Small intestine (tissue), 7 donors: ENCODE results near the gene CAMK2A. TPM values are rescaled to one million over a fixed set of nuclear protein-coding genes. Genes with fewer than 3 reads are reported as not detected.

Experiments
- DNase-seq, 2 donors: peaks; one replicate each; pipeline versions ENCODE4 v3.0.0 to v3.0.0-alpha.2; 2013
- FAIRE-seq: peaks from 2 replicates; lab custom pipeline; 2012; peaks lifted over from hg19 to GRCh38; lab: Jason Lieb, UNC
- H3K27ac ChIP-seq, 3 donors: one replicate each; pipeline ENCODE4 v1.5.1; 2013; ENCODE audit warnings: low read length in 2 of 3, mild to moderate bottlenecking in 2 of 3, control low read depth in 1 of 3, inconsistent platforms in 1 of 3, low read depth in 1 of 3, moderate library complexity in 1 of 3
- H3K27me3 ChIP-seq, 3 donors: one replicate each; pipeline ENCODE4 v1.6.1; 2013; ENCODE audit warnings: low read length in 3 of 3, inconsistent platforms in 1 of 3; ENCODE audit not compliant: control insufficient read depth in 3 of 3, insufficient read depth in 3 of 3
- H3K36me3 ChIP-seq, 3 donors: one replicate each; pipeline ENCODE4 v1.6.1; 2013; ENCODE audit warnings: low read length in 3 of 3, inconsistent platforms in 1 of 3, low read depth in 1 of 3, mild to moderate bottlenecking in 1 of 3, moderate library complexity in 1 of 3; ENCODE audit not compliant: control insufficient read depth in 3 of 3, insufficient read depth in 2 of 3
- H3K4me1 ChIP-seq, 3 donors: one replicate each; pipeline ENCODE4 v1.6.1; 2013; ENCODE audit warnings: low read length in 2 of 3, inconsistent platforms in 1 of 3, low read depth in 1 of 3, mild to moderate bottlenecking in 1 of 3, moderate library complexity in 1 of 3; ENCODE audit not compliant: control insufficient read depth in 3 of 3, insufficient read depth in 2 of 3
- H3K4me3 ChIP-seq, 3 donors: one replicate each; pipeline ENCODE4 v1.5.1; 2013; ENCODE audit warnings: low read length in 3 of 3, control low read depth in 1 of 3, inconsistent platforms in 1 of 3, low read depth in 1 of 3, mild to moderate bottlenecking in 1 of 3, moderate library complexity in 1 of 3
- H3K9me3 ChIP-seq, 2 donors: one replicate each; pipeline ENCODE4 v1.6.1; 2013; ENCODE audit warnings: low read depth in 1 of 2, low read length in 1 of 2; ENCODE audit not compliant: control insufficient read depth in 2 of 2, insufficient read depth in 1 of 2
- WGBS, 3 donors: extraction: QIAGEN DNeasy Blood & Tissue Kit; methylation state at CpG; one replicate each; pipeline ENCODE4 v1.1.7; 2013; 5-methylcytosine and 5-hydroxymethylcytosine counted together
- polyA plus RNA-seq, 4 donors: library from polyadenylated mRNA; stranded (reverse) in 3 of 4; unstranded in 1 of 4; fragments of 200-250 nt in 3 of 4; fragments of 120-200 nt in 1 of 4; gene quantifications; one replicate each; pipeline versions ENCODE4 v1.2.1 to v1.2.3, GENCODE V29; 2013
- donor health status: healthy with polysubstance abuse.
- donor health status: control.
- donor health status: control.
- donor health status: Bipolar disorder and iron deficiency.
- donor health status: healthy.

The CAMK2A gene
- polyA plus RNA-seq, 4 donors, result 0.46 to 0.52 TPM; not detected in 2

- FAIRE-seq (no peak), DNase-seq (no peak)
- H3K9me3 ChIP-seq, result no peaks in the 10 kb centered on the region
- peaks cover 0 to 29% (median 7%) of the 10 kb centered on the region in 3 donors for H3K4me1 ChIP-seq
- H3K36me3 ChIP-seq, result peaks cover 0 to 59% (median 0%) of the 10 kb centered on the region in 3 donors
- 79 to 91% (median 86%) methylated on average over 6 of the region's 6 CpGs for WGBS, 3 donors
- H3K27ac ChIP-seq, result no peak overlapping the region
- H3K27me3 ChIP-seq, result no peaks in the 10 kb centered on the region
- H3K4me3 ChIP-seq, result no peak overlapping the region
These were observed 83.3 kb downstream of the CAMK2A start for GRCh38 chr5:150206098-150206778.

DNA sequence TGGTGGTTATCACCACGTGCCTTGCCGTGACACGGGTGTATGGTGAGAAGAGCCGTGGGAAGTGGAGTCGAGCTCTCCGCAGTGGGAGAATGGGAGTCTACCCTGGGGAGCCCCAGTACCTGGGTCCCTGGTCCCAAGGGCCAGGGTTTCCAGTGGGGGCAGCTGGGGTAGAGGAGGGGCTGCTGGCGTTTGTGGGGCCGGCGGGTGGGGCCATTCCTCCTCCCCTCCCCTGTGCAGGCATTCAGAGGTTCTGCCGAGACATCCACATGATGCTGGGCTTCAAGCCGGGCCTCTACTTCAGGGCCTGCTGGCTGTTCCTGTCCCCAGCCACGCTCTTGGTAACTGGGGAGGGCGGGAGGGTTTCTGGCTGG lies 85.0 kb downstream of the CAMK2A start:
- Histone ChIP-seq H3K4me1 (peaks cover 0 to 12% (median 7%) of the 10 kb centered on the region in 3 donors), H3K9me3 (no peaks in the 10 kb centered on the region), H3K27me3 (no peaks in the 10 kb centered on the region), H3K36me3 (peaks cover 0 to 59% (median 0%) of the 10 kb centered on the region in 3 donors), H3K4me3 (no peak overlapping the region), H3K27ac (no peak overlapping the region)
- DNase-seq (no peak), FAIRE-seq (no peak)
- 91 to 99% (median 91%) methylated on average over 12 to 13 of the region's 13 CpGs for WGBS, 3 donors

- 71 to 81% (median 80%) methylated on average over 12 of the region's 12 CpGs for WGBS, 3 donors
- FAIRE-seq (no peak), DNase-seq (no peak)
- Histone ChIP-seq H3K27me3 (no peaks in the 10 kb centered on the region), H3K36me3 (peaks cover 0 to 57% (median 0%) of the 10 kb centered on the region in 3 donors), H3K27ac (no peak overlapping the region), H3K4me1 (peaks cover 0 to 7% (median 2%) of the 10 kb centered on the region in 3 donors), H3K4me3 (no peak overlapping the region), H3K9me3 (no peaks in the 10 kb centered on the region)
These were observed 85.6 kb downstream of the CAMK2A start for GRCh38 chr5:150203832-150204589.

DNA sequence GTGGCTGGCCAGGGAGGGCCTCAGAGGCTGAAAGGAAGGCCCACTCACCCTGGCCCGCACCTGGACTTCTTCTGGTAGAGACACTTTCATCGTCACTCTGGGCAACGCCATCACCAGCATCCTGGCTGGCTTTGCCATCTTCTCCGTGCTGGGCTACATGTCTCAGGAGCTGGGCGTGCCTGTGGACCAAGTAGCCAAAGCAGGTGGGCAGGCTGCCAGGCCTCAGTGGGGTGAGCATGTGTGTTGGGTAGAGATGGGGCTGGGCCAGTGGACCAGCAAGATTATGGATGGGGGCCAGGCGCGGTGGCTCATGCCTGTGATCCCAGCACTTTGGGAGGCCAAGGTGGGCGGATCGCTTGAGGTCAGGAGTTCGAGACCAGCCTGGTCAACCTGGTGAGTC lies 87.1 kb downstream of the CAMK2A start:
- no peak for DNase-seq
- WGBS, 3 donors, result 94 to 97% (median 95%) methylated on average over 10 of the region's 10 CpGs
- H3K36me3 ChIP-seq, result peaks cover 0 to 56% (median 0%) of the 10 kb centered on the region in 3 donors
- no peaks in the 10 kb centered on the region for H3K27me3 ChIP-seq
- H3K4me1 ChIP-seq, result no peaks in the 10 kb centered on the region
- H3K4me3 ChIP-seq, result no peak overlapping the region
- H3K27ac ChIP-seq, result no peak overlapping the region
- FAIRE-seq, result no peak
- H3K9me3 ChIP-seq, result no peaks in the 10 kb centered on the region

- 85 to 93% (median 91%) methylated on average over 1 of the region's 1 CpG for WGBS, 3 donors
- H3K4me3 ChIP-seq, result no peak overlapping the region
- H3K4me1 ChIP-seq, result no peaks in the 10 kb centered on the region
- DNase-seq, result no peak
- H3K27ac ChIP-seq, result no peak overlapping the region
- H3K27me3 ChIP-seq, result no peaks in the 10 kb centered on the region
- FAIRE-seq, result no peak
- H3K9me3 ChIP-seq, result no peaks in the 10 kb centered on the region
- H3K36me3 ChIP-seq, result peaks cover 0 to 49% (median 0%) of the 10 kb centered on the region in 3 donors
These were observed 92.1 kb downstream of the CAMK2A start for GRCh38 chr5:150197476-150197875.

DNA sequence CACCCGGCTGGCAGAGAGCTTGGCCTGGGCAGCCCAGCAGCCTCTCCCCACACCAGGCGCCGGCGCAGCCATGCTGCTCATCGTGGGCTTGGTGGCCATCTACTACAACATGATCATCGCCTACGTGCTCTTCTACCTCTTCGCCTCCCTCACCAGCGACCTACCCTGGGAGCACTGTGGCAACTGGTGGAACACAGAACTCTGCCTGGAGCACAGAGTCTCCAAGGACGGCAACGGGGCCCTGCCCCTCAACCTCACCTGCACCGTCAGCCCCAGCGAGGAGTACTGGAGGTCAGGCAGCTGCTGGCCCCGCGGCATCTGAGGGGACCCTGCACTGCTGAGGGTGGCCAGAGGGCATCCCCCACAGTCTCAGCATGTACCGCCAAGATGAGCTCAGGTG lies 92.6 kb downstream of the CAMK2A start:
- WGBS, 3 donors, result 89 to 92% (median 90%) methylated on average over 16 of the region's 16 CpGs
- no peak overlapping the region for H3K27ac ChIP-seq
- FAIRE-seq (no peak), DNase-seq (no peak)
- H3K4me1 ChIP-seq, result no peaks in the 10 kb centered on the region
- no peak overlapping the region for H3K4me3 ChIP-seq
- peaks cover 0 to 44% (median 0%) of the 10 kb centered on the region in 3 donors for H3K36me3 ChIP-seq
- no peaks in the 10 kb centered on the region for H3K9me3 ChIP-seq
- no peaks in the 10 kb centered on the region for H3K27me3 ChIP-seq

DNA sequence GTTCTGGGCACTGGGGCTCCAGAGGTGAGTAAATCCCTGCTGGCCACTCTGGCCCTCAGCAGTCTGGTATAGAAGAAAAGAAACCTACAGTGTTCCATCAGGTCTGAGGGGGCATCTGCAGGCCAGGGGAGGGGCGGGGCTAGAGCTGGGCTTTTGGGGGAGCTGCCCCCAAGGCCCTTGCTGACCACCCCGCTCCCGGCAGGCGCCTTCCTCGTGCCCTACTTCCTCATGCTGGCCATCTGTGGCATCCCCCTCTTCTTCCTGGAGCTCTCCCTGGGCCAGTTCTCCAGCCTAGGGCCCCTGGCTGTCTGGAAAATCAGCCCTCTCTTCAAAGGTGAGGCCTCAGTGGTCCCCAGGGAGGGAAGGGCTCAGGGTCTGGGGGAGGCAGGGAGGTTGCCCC lies 93.1 kb downstream of the CAMK2A start:
- H3K27me3 ChIP-seq, result no peaks in the 10 kb centered on the region
- DNase-seq (no peak), FAIRE-seq (no peak)
- no peak overlapping the region for H3K4me3 ChIP-seq
- no peaks in the 10 kb centered on the region for H3K9me3 ChIP-seq
- H3K27ac ChIP-seq, result no peak overlapping the region
- no peaks in the 10 kb centered on the region for H3K4me1 ChIP-seq
- 59 to 78% (median 73%) methylated on average over 2 to 5 of the region's 5 CpGs for WGBS, 3 donors
- H3K36me3 ChIP-seq, result peaks cover 0 to 40% (median 0%) of the 10 kb centered on the region in 3 donors

- 80 to 85% (median 81%) methylated on average over 9 of the region's 9 CpGs for WGBS, 3 donors
- DNase-seq (no peak), FAIRE-seq (no peak)
- H3K27me3 ChIP-seq, result peaks cover 0 to 1% (median 0%) of the 10 kb centered on the region in 3 donors
- H3K27ac ChIP-seq, result no peak overlapping the region
- H3K9me3 ChIP-seq, result no peaks in the 10 kb centered on the region
- peaks cover 0 to 2% (median 0%) of the 10 kb centered on the region in 3 donors for H3K4me1 ChIP-seq
- H3K4me3 ChIP-seq, result no peak overlapping the region
- peaks cover 0 to 38% (median 0%) of the 10 kb centered on the region in 3 donors for H3K36me3 ChIP-seq
These were observed 93.7 kb downstream of the CAMK2A start for GRCh38 chr5:150195736-150196485.
